Pancreas (tissue), 10 donors: ENCODE data around the gene GPBAR1. TPM values are rescaled to one million over a fixed set of nuclear protein-coding genes. Genes with fewer than 3 reads are reported as not detected.

ENCODE experiments used
- ATAC-seq, 4 donors: fragments of 200-7000 bp; cut with Tn5 transposase; one replicate each; pipeline versions ENCODE4 v1.8.0 to v1.9.1; 2020; ENCODE audit warnings: mild to moderate bottlenecking in 4 of 4, moderate library complexity in 4 of 4
- DNase-seq, 6 donors: peaks; one replicate each; pipeline ENCODE4 v3.0.0-alpha.2; 2020
- FAIRE-seq: peaks from 2 replicates; lab custom pipeline; 2012; peaks lifted over from hg19 to GRCh38; lab: Jason Lieb, UNC
- H3K27ac ChIP-seq, 4 donors: fragments of 200-600 bp; sonication (generic); 1 replicate in 3 of 4; 2 replicates in 1 of 4; pipeline versions ENCODE4 v1.5.0 to v1.8.0; 2020
- H3K27me3 ChIP-seq, 4 donors: fragments of 200-600 bp; one replicate each; pipeline ENCODE4 v1.8.0; 2021
- H3K36me3 ChIP-seq, 3 donors: fragments of 200-600 bp; sonication (generic) in 1 of 3; one replicate each; pipeline versions ENCODE4 v1.5.0 to v1.8.0; 2020 to 2021
- H3K4me1 ChIP-seq, 3 donors: fragments of 200-600 bp; one replicate each; pipeline ENCODE4 v1.8.0; 2021
- H3K4me3 ChIP-seq, 4 donors: fragments of 200-600 bp; sonication (generic) in 2 of 4; one replicate each; pipeline versions ENCODE4 v1.5.0 to v1.8.0; 2020 to 2021
- H3K9me3 ChIP-seq, 4 donors: fragments of 200-600 bp; one replicate each; pipeline ENCODE4 v1.8.0; 2021
- CTCF ChIP-seq, 4 donors: fragments of 200-600 bp; sonication (generic) in 3 of 4; IDR thresholded peaks; one replicate each; pipeline versions ENCODE4 v1.5.0 to v1.8.0; 2021; ENCODE audit warnings: antibody characterized with exemption in 4 of 4
- WGBS, 2 donors: extraction: QIAGEN DNeasy Blood & Tissue Kit; methylation state at CpG; one replicate each; pipeline ENCODE4 v1.1.7; 2013; 5-methylcytosine and 5-hydroxymethylcytosine counted together
- intact Hi-C, 3 donors: fragments of 100-400 bp; cut with DNase I; formaldehyde crosslinking; loops; one replicate each; pipeline versions ENCODE4 v1.11.1 to v1.14.2; 2022
- polyA plus RNA-seq, 2 donors: library from polyadenylated mRNA; stranded (reverse); fragments of 200-250 nt; gene quantifications; one replicate each; pipeline ENCODE4 v1.2.3, GENCODE V29; 2013
- total RNA-seq, 6 donors: library from RNA; stranded (reverse); fragmentation: NEBNext Ultra II Directional in 4 of 6; extraction: Animal tissue kit (Norgen Biotek cat#: 25700) in 4 of 6; gene quantifications; one replicate each; pipeline versions ENCODE4 v1.2.1 to v1.2.4, GENCODE V29; 2021 to 2023
- donor health status: healthy with polysubstance abuse.
- donor health status: DM: no; HTN: no; CAD: no; lungs with moderate emphysema.
- donor health status: DM: no; HTN: no; CAD: no.
- donor health status: control.
- donor health status: control.
- donor health status: Bipolar disorder and iron deficiency.
- donor health status: DM: yes; HTN: yes; CAD: no.
- donor health status: DM: no; HTN: no; CAD: no.
- donor health status: DM: no; HTN: no; CAD: no.
- donor health status: DM: yes; HTN: yes; CAD: no.

Gene GPBAR1
- total and polyA plus RNA-seq, 8 donors = 0.12 to 2.3 (median 1.2) TPM

- 92 to 94% methylated on average over 13 of the region's 13 CpGs for WGBS, 2 donors
- no peaks in the 10 kb centered on the region for H3K9me3 ChIP-seq
- intact Hi-C loops = no loop called here
- peaks cover 0 to 8% (median 0%) of the 10 kb centered on the region in 3 donors for H3K4me1 ChIP-seq
- no peak for ATAC-seq
- H3K27ac ChIP-seq = peak overlapping the region in 2 of 4 donors; percentile 0 to 17
- no peak overlapping the region for H3K4me3 ChIP-seq
- H3K27me3 ChIP-seq = no peaks in the 10 kb centered on the region
- H3K36me3 ChIP-seq = peaks cover 0 to 30% (median 14%) of the 10 kb centered on the region in 3 donors
- TF ChIP-seq CTCF (IDR thresholded peaks at IDR 0.05) = no peak
- no peak for DNase-seq
- no peak for FAIRE-seq
Observed at GRCh38 chr2:218256612-218257350, 4.0 kb upstream of the GPBAR1 start.

GRCh38 chr2:218257390-218257981 lies 3.3 kb upstream of the GPBAR1 start:
- ATAC-seq = peak; percentile 44 to 71 (median 59)
- Histone ChIP-seq H3K4me1 (peaks cover 0 to 8% (median 0%) of the 10 kb centered on the region in 3 donors), H3K27ac (peak overlapping the region in 2 of 4 donors; percentile 0 to 17), H3K27me3 (no peaks in the 10 kb centered on the region), H3K36me3 (peaks cover 0 to 23% (median 9%) of the 10 kb centered on the region in 3 donors), H3K4me3 (peak overlapping the region in 1 of 4 donors; percentile 12), H3K9me3 (no peaks in the 10 kb centered on the region)
- intact Hi-C loops = no loop called here
- TF ChIP-seq CTCF (IDR thresholded peaks at IDR 0.05) = peak in 3 of 4 donors; percentile 20 to 47 (median 46)
- peak in 2 of 6 donors; percentile 15 to 51 for DNase-seq
- WGBS, 2 donors = 32 to 42% methylated on average over 8 of the region's 8 CpGs
- FAIRE-seq = no peak

- 73 to 74% methylated on average over 15 of the region's 15 CpGs for WGBS, 2 donors
- Histone ChIP-seq H3K4me1 (peaks cover 0 to 8% (median 0%) of the 10 kb centered on the region in 3 donors), H3K27me3 (no peaks in the 10 kb centered on the region), H3K9me3 (no peaks in the 10 kb centered on the region), H3K4me3 (no peak overlapping the region), H3K27ac (peak overlapping the region in 2 of 4 donors; percentile 31 to 50), H3K36me3 (peaks cover 0 to 6% (median 4%) of the 10 kb centered on the region in 3 donors)
- TF ChIP-seq CTCF (IDR thresholded peaks at IDR 0.05) = no peak
- no peak for FAIRE-seq
- DNase-seq = peak in 3 of 6 donors; percentile 24 to 45 (median 27)
- intact Hi-C loops = no loop called here
- ATAC-seq = peak in 3 of 4 donors; percentile 24 to 34 (median 26)
Observed at GRCh38 chr2:218259099-218259961, 1.5 kb upstream of the GPBAR1 start.

GRCh38 chr2:218260166-218260565 lies 649 bp upstream of the GPBAR1 start:
- Histone ChIP-seq H3K4me1 (peaks cover 0 to 10% (median 0%) of the 10 kb centered on the region in 3 donors), H3K4me3 (no peak overlapping the region), H3K27me3 (no peaks in the 10 kb centered on the region), H3K27ac (peak overlapping the region in 2 of 4 donors; percentile 22 to 50), H3K36me3 (peaks cover 0 to 10% (median 7%) of the 10 kb centered on the region in 3 donors), H3K9me3 (no peaks in the 10 kb centered on the region)
- FAIRE-seq = no peak
- 76 to 87% methylated on average over 5 of the region's 5 CpGs for WGBS, 2 donors
- intact Hi-C loops = loop anchor here in 1 of 3 donors (5.0 kb wide), 1 partner anchor 78 kb away; no protein-coding TSS in a partner anchor
- no peak for ATAC-seq
- TF ChIP-seq CTCF (IDR thresholded peaks at IDR 0.05) = no peak
- no peak for DNase-seq
